SK-N-SH (cell line): Measurements from ENCODE around the gene SLC30A5. TPM values are rescaled to one million over a fixed set of nuclear protein-coding genes. Genes with fewer than 3 reads are reported as not detected.
"Not testable (repeated sequence)": the region's sequence is repeated elsewhere in the genome, so short reads cannot be mapped to it uniquely, and the experiment has no call there.

Experiments used
- CTCF ChIA-PET: fragments of 300-600, 350-600 bp; formaldehyde crosslinking; extraction: SDS; loops from one replicate; lab custom pipeline; 2021; lab: Yijun Ruan, JAX
- POLR2A ChIA-PET: fragments of 350-600 bp; sonication (Branson Sonifier 250); formaldehyde crosslinking; extraction: SDS; loops from one replicate; lab custom pipeline; 2020; ENCODE audit warnings: antibody characterized with exemption, inconsistent platforms; lab: Yijun Ruan, JAX
- DNase-seq: peaks from one replicate; pipeline ENCODE4 v3.0.0; 2012
- H2AFZ ChIP-seq: fragments of 200-600 bp; sonication (generic); 2 replicates; pipeline ENCODE4 v1.8.1; 2016; ENCODE audit warnings: antibody characterized with exemption, mild to moderate bottlenecking, low read depth
- H3F3A ChIP-seq: fragments of 200-600 bp; sonication (generic); replicated peaks from 2 replicates; pipeline ENCODE3; 2016; ENCODE audit warnings: antibody characterized with exemption, mild to moderate bottlenecking; ENCODE audit not compliant: insufficient read depth
- H3K27ac ChIP-seq, 2 experiments: fragments of 200-500 bp in 1 of 2; fragments of 200-600 bp in 1 of 2; sonication (Bioruptor generic) in 1 of 2; sonication (generic), shearing (Covaris generic) in 1 of 2; 2 replicates each; pipeline versions ENCODE4 v1.5.1 to v1.6.1; 2014 to 2016; ENCODE audit warnings: low read depth in 2 of 2, inconsistent platforms in 1 of 2, low read length in 1 of 2, mild to moderate bottlenecking in 1 of 2, mixed read lengths in 1 of 2
- H3K27me3 ChIP-seq: fragments of 200-600 bp; sonication (generic), shearing (Covaris generic); 2 replicates; pipeline ENCODE4 v1.6.1; 2016; ENCODE audit warnings: mixed run types; ENCODE audit not compliant: insufficient read depth
- H3K36me3 ChIP-seq, 2 experiments: fragments of 200-500 bp in 1 of 2; fragments of 200-600 bp in 1 of 2; sonication (Bioruptor generic) in 1 of 2; sonication (generic) in 1 of 2; replicated peaks in 1 of 2; 2 replicates each; pipeline versions ENCODE3 to v1.5.1; 2014 to 2016; ENCODE audit warnings: low read length in 1 of 2, mild to moderate bottlenecking in 1 of 2; ENCODE audit not compliant: insufficient read depth in 2 of 2, control insufficient read depth in 1 of 2
- H3K4me1 ChIP-seq, 2 experiments: fragments of 200-500 bp in 1 of 2; fragments of 200-600 bp in 1 of 2; sonication (Bioruptor generic) in 1 of 2; sonication (generic), shearing (Covaris generic) in 1 of 2; 2 replicates each; pipeline versions ENCODE4 v1.5.1 to v1.6.1; 2014 to 2016; ENCODE audit warnings: low read depth in 1 of 2, low read length in 1 of 2, mixed run types in 1 of 2; ENCODE audit not compliant: insufficient read depth in 2 of 2, control insufficient read depth in 1 of 2
- H3K4me2 ChIP-seq: fragments of 200-600 bp; sonication (generic), shearing (Covaris generic); 2 replicates; pipeline ENCODE4 v1.6.1; 2017; ENCODE audit warnings: mixed run types
- H3K4me3 ChIP-seq, 2 experiments: fragments of 200-500 bp in 1 of 2; fragments of 200-600 bp in 1 of 2; sonication (Bioruptor generic) in 1 of 2; sonication (generic), shearing (Covaris generic) in 1 of 2; 2 replicates each; pipeline versions ENCODE4 v1.5.1 to v1.8.1; 2014 to 2016; ENCODE audit warnings: low read depth in 2 of 2, inconsistent platforms in 1 of 2, low read length in 1 of 2, mild to moderate bottlenecking in 1 of 2, mixed read lengths in 1 of 2, moderate library complexity in 1 of 2
- H3K79me2 ChIP-seq: fragments of 200-600 bp; sonication (generic); 2 replicates; pipeline ENCODE4 v1.8.1; 2017; ENCODE audit warnings: mild to moderate bottlenecking; ENCODE audit not compliant: insufficient read depth
- H3K9ac ChIP-seq: fragments of 200-600 bp; sonication (generic); 2 replicates; pipeline ENCODE4 v1.6.1; 2017; ENCODE audit warnings: mixed run types
- H3K9me2 ChIP-seq: fragments of 200-600 bp; sonication (generic); 2 replicates; pipeline ENCODE4 v1.6.1; 2017; ENCODE audit warnings: mixed run types
- H3K9me3 ChIP-seq: fragments of 200-600 bp; sonication (generic); 2 replicates; pipeline ENCODE4 v1.6.1; 2017; ENCODE audit warnings: mixed run types, mild to moderate bottlenecking, moderate library complexity
- H4K20me1 ChIP-seq: fragments of 200-600 bp; sonication (generic); 2 replicates; pipeline ENCODE4 v1.6.1; 2017; ENCODE audit warnings: mild to moderate bottlenecking, mixed run types; ENCODE audit not compliant: insufficient read depth
- CHD2 ChIP-seq: fragments of 150-350 bp; IDR thresholded peaks from 2 replicates; pipeline ENCODE4 v1.6.1; 2018; ENCODE audit warnings: low read length; ENCODE audit not compliant: partially characterized antibody
- ELF1 ChIP-seq: IDR thresholded peaks from 2 replicates; pipeline ENCODE4 v1.4.0; 2012
- FOXJ3 ChIP-seq: sonication (generic); formaldehyde crosslinking; IDR thresholded peaks from 2 replicates; pipeline ENCODE4 v1.5.1; 2020; ENCODE audit warnings: mild to moderate bottlenecking, missing genetic modification reagents
- FOXM1 ChIP-seq: IDR thresholded peaks from 2 replicates; pipeline ENCODE4 v1.4.0; 2012; ENCODE audit warnings: low read depth, mild to moderate bottlenecking
- GATA2 ChIP-seq: sonication (generic); formaldehyde crosslinking; IDR thresholded peaks from 2 replicates; pipeline ENCODE4 v1.5.0; 2020; ENCODE audit warnings: mild to moderate bottlenecking, missing genetic modification reagents
- IRF3 ChIP-seq: fragments of 150-350 bp; IDR thresholded peaks from 2 replicates; pipeline ENCODE4 v1.6.1; 2016; ENCODE audit warnings: mild to moderate bottlenecking, low read depth, low read length
- MXI1 ChIP-seq: IDR thresholded peaks from 2 replicates; pipeline ENCODE4 v1.6.1; 2012; ENCODE audit warnings: mild to moderate bottlenecking, low read depth, low read length, improper control_type of control experiment
- PBX3 ChIP-seq: IDR thresholded peaks from 2 replicates; pipeline ENCODE4; 2012
- POLR2AphosphoS5 ChIP-seq: IDR thresholded peaks from 2 replicates; pipeline ENCODE4 v1.6.1; 2012; ENCODE audit warnings: low read depth, low read length
- RAD21 ChIP-seq: IDR thresholded peaks from 2 replicates; pipeline ENCODE4 v1.6.1; 2012; ENCODE audit warnings: mild to moderate bottlenecking, low read length
- RCOR1 ChIP-seq: fragments of 150-350 bp; IDR thresholded peaks from 2 replicates; pipeline ENCODE4 v1.6.1; 2017; ENCODE audit warnings: antibody characterized with exemption, low read length
- RFX5 ChIP-seq: IDR thresholded peaks from 2 replicates; pipeline ENCODE4 v1.6.1; 2012; ENCODE audit warnings: mild to moderate bottlenecking, improper control_type of control experiment, low read length
- TAF1 ChIP-seq: IDR thresholded peaks from 2 replicates; pipeline ENCODE4 v1.6.1; 2012; ENCODE audit warnings: low read depth, mild to moderate bottlenecking, low read length, moderate library complexity, borderline replicate concordance
- YY1 ChIP-seq: IDR thresholded peaks from 2 replicates; pipeline ENCODE4 v1.4.0; 2012; ENCODE audit warnings: low read depth, mild to moderate bottlenecking
- WGBS: methylation state at CpG from one replicate; pipeline ENCODE4 v1.1.6; 2017; ENCODE audit warnings: low lambda C conversion rate; 5-methylcytosine and 5-hydroxymethylcytosine counted together
- polyA plus RNA-seq, 3 experiments: library from polyadenylated mRNA; depleted of rRNA; stranded (reverse); fragments of >200 nt; gene quantifications; 2 replicates each; pipeline ENCODE4 v1.2.3, GENCODE V29; 2012

SLC30A5 gene
- polyA plus RNA-seq, 1 of the 3 experiments (the other 2 are of a cell fraction), result 28.5 TPM

- no peak overlapping the region for H3K27ac ChIP-seq
- H3K36me3 ChIP-seq, result peaks cover 14 to 16% of the 10 kb centered on the region in 2 experiments
- no peak for DNase-seq
- H3K9ac ChIP-seq, result no peak overlapping the region
- no peaks in the 10 kb centered on the region for H4K20me1 ChIP-seq
- CTCF ChIA-PET, result no interaction called here
- 89% methylated on average over 7 of the region's 7 CpGs for WGBS
- no peaks in the 10 kb centered on the region for H3K9me3 ChIP-seq
- H3K4me2 ChIP-seq, result no peak overlapping the region
- no peak overlapping the region for H2AFZ ChIP-seq
- no peaks in the 10 kb centered on the region for H3K27me3 ChIP-seq
- H3K4me1 ChIP-seq, result no peaks in the 10 kb centered on the region
- POLR2A ChIA-PET, result no interaction called here
- peaks cover 4% of the 10 kb centered on the region; the same call in 1 of the 2 replicates for H3K79me2 ChIP-seq
- H3F3A ChIP-seq, result peaks cover 12% of the 10 kb centered on the region
- no peaks in the 10 kb centered on the region for H3K9me2 ChIP-seq
- TF ChIP-seq FOXM1 (no peak), PBX3 (no peak), IRF3 (no peak), RAD21 (no peak), TAF1 (no peak), YY1 (no peak), CHD2 (no peak)
- no peak overlapping the region for H3K4me3 ChIP-seq
Observed at GRCh38 chr5:69134126-69134525, 40.3 kb downstream of the SLC30A5 start.

- no peaks in the 10 kb centered on the region for H3K79me2 ChIP-seq
- H3K4me1 ChIP-seq, result no peaks in the 10 kb centered on the region
- POLR2A ChIA-PET, result no interaction called here
- H3K36me3 ChIP-seq, result peaks cover 0 to 6% of the 10 kb centered on the region in 2 experiments
- H3K9me3 ChIP-seq, result 0 out of 2 replicates have a peak, but pooled peaks cover 12% of the 10 kb centered on the region
- CTCF ChIA-PET, result no interaction called here
- no peak overlapping the region for H3K4me2 ChIP-seq
- no peaks in the 10 kb centered on the region for H4K20me1 ChIP-seq
- H2AFZ ChIP-seq, result no peak overlapping the region
- H3K27ac ChIP-seq, result no peak overlapping the region
- H3F3A ChIP-seq, result peaks cover 10% of the 10 kb centered on the region
- TF ChIP-seq POLR2AphosphoS5, result no peak
- no peak for TF ChIP-seq RCOR1
- no peak for TF ChIP-seq ELF1
- TF ChIP-seq FOXJ3 (CRISPR knock-in tag), result no peak
- no peak for TF ChIP-seq GATA2 (CRISPR knock-in tag)
- no peak for TF ChIP-seq FOXM1
- TF ChIP-seq RFX5, result no peak
- no peak for TF ChIP-seq MXI1
- H3K4me3 ChIP-seq, result no peak overlapping the region
- WGBS, result 100% methylated on average over 3 of the region's 3 CpGs
- no peak overlapping the region for H3K9ac ChIP-seq
- H3K9me2 ChIP-seq, result no peaks in the 10 kb centered on the region
- H3K27me3 ChIP-seq, result no peaks in the 10 kb centered on the region
- DNase-seq, result no peak
Observed at GRCh38 chr5:69136293-69136692, 42.5 kb downstream of the SLC30A5 start.

GRCh38 chr5:69137208-69137607 is 43.4 kb downstream of the SLC30A5 start:
- H3K4me2 ChIP-seq, DNase-seq, H3K9ac ChIP-seq, H3F3A ChIP-seq, H3K4me1 ChIP-seq, H3K27me3 ChIP-seq, H3K36me3 ChIP-seq, POLR2A ChIA-PET, CTCF ChIA-PET, H3K9me2 ChIP-seq, H3K79me2 ChIP-seq, H3K4me3 ChIP-seq, H2AFZ ChIP-seq, H3K27ac ChIP-seq, H4K20me1 ChIP-seq: not testable (repeated sequence)
- H3K9me3 ChIP-seq, result 0 out of 2 replicates have a peak, but pooled peaks cover 12% of the 10 kb centered on the region
- WGBS, result 92% methylated on average over 1 of the region's 1 CpG
